Right lobe of liver (tissue), 6 donors: ENCODE measurements around the gene DIP2C. TPM values are rescaled to one million over a fixed set of nuclear protein-coding genes. Genes with fewer than 3 reads are reported as not detected.

Source experiments
- ATAC-seq, 4 donors: fragments of 200-7000 bp; cut with Tn5 transposase; one replicate each; pipeline ENCODE4 v1.9.1; 2020; ENCODE audit warnings: mild to moderate bottlenecking in 4 of 4, moderate library complexity in 4 of 4
- DNase-seq, 3 donors: peaks; one replicate each; pipeline ENCODE4 v3.0.0-alpha.2; 2020
- H3K27ac ChIP-seq, 3 donors: fragments of 200-600 bp; one replicate each; pipeline ENCODE4 v1.8.0; 2022
- H3K27me3 ChIP-seq, 2 donors: fragments of 200-600 bp; one replicate each; pipeline ENCODE4 v1.8.0; 2022
- H3K36me3 ChIP-seq, 4 donors: fragments of 200-600 bp; sonication (generic) in 1 of 4; one replicate each; pipeline versions ENCODE4 v1.5.1 to v1.8.0; 2017 to 2022; ENCODE audit warnings: control low read depth in 1 of 4
- H3K4me1 ChIP-seq, 4 donors: fragments of 200-600 bp; sonication (generic) in 1 of 4; one replicate each; pipeline versions ENCODE4 v1.5.1 to v1.8.0; 2017 to 2022; ENCODE audit warnings: control low read depth in 1 of 4
- H3K4me3 ChIP-seq, 3 donors: fragments of 200-600 bp; one replicate each; pipeline ENCODE4 v1.8.0; 2022
- H3K9me3 ChIP-seq, 4 donors: fragments of 200-600 bp; sonication (generic) in 1 of 4; one replicate each; pipeline versions ENCODE4 v1.5.1 to v1.8.0; 2017 to 2022; ENCODE audit warnings: control low read depth in 1 of 4
- POLR2A ChIP-seq: fragments of 450-650 bp; IDR thresholded peaks from one replicate; pipeline ENCODE4 v1.6.1; 2017; ENCODE audit warnings: antibody characterized with exemption, mild to moderate bottlenecking
- WGBS: methylation state at CpG from one replicate; pipeline ENCODE4 v1.1.6; 2018; ENCODE audit warnings: low coverage, low lambda C conversion rate; ENCODE audit not compliant: insufficient coverage; ENCODE audit errors: missing lambda C conversion rate; 5-methylcytosine and 5-hydroxymethylcytosine counted together
- intact Hi-C, 2 donors: fragments of 100-400 bp; cut with DNase I; formaldehyde crosslinking; loops; one replicate each; pipeline versions ENCODE4 v1.11.2 to v1.14.1; 2022
- total RNA-seq, 6 experiments: library from RNA; depleted of rRNA in 2 of 6; stranded (reverse); fragments of >200 nt in 2 of 6; fragmentation: NEBNext Ultra II Directional in 3 of 6; extraction: Animal tissue kit (Norgen Biotek cat#: 25700) in 3 of 6; gene quantifications; one replicate each; pipeline versions ENCODE4 v1.1.0 to v1.2.4, GENCODE V29; 2016 to 2023
- TF ChIP-seq, protein P1 (sequence below), 4 donors: fragments of 200-600 bp in 3 of 4; fragments of 450-650 bp in 1 of 4; IDR thresholded peaks; one replicate each; pipeline versions ENCODE4 v1.5.1 to v1.8.0; 2016 to 2022; ENCODE audit warnings: antibody characterized with exemption in 4 of 4, mild to moderate bottlenecking in 2 of 4
- donor health status: DM: no; HTN: yes; CAD: no.
- donor health status: DM: no; HTN: no; CAD: no.
- donor health status: DM: no; HTN: no; CAD: no.
- donor health status: DM: no; HTN: yes; CAD: no.
- donor health status: DM: no; HTN: yes; CAD: no.

The DIP2C gene
- total RNA-seq, 6 experiments from 2014 or later, result 8.0 to 13.5 (median 11.7) TPM

DNA sequence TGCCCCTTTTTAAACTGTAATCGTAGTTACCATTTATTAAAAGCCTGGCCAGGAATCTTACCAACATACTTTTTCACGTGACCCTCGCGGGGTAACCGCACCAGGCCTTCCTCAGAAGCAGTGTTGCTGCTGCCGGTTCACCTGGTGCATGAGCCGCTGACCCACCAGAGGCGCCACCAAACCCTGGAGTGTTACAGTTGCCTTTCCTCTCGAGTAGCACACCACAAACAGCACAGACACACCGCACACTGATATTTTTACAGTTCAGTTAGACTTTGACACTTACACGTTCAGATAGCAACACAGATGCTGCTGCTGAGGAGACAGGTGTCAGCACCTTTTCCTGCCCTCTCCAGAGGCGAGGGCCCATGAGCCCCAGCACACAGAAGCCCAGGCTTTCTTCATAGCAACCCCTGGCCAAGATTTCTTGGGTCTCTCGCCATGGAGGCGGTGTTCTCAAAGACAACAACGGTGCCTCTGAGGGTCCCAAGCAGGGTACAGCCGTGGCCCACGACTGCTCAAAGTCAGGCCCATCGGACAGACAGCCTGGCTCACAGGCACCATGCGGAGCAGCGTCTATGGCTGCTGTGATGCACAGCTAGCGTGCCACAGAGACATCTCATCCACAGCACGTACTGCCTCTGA, 123.1 kb downstream of the DIP2C start:
- Histone ChIP-seq H3K27me3 (no peaks in the 10 kb centered on the region), H3K4me3 (no peak overlapping the region), H3K36me3 (no peaks in the 10 kb centered on the region), H3K9me3 (no peaks in the 10 kb centered on the region), H3K27ac (no peak overlapping the region), H3K4me1 (no peaks in the 10 kb centered on the region)
- no peak for ATAC-seq
- intact Hi-C loops, result no loop called here
- TF ChIP-seq, protein P1, sequence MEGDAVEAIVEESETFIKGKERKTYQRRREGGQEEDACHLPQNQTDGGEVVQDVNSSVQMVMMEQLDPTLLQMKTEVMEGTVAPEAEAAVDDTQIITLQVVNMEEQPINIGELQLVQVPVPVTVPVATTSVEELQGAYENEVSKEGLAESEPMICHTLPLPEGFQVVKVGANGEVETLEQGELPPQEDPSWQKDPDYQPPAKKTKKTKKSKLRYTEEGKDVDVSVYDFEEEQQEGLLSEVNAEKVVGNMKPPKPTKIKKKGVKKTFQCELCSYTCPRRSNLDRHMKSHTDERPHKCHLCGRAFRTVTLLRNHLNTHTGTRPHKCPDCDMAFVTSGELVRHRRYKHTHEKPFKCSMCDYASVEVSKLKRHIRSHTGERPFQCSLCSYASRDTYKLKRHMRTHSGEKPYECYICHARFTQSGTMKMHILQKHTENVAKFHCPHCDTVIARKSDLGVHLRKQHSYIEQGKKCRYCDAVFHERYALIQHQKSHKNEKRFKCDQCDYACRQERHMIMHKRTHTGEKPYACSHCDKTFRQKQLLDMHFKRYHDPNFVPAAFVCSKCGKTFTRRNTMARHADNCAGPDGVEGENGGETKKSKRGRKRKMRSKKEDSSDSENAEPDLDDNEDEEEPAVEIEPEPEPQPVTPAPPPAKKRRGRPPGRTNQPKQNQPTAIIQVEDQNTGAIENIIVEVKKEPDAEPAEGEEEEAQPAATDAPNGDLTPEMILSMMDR (IDR thresholded peaks at IDR 0.05), result no peak
- TF ChIP-seq POLR2A, result no peak
- 80% methylated on average over 8 of the region's 22 CpGs for WGBS
- no peak for DNase-seq

DNA sequence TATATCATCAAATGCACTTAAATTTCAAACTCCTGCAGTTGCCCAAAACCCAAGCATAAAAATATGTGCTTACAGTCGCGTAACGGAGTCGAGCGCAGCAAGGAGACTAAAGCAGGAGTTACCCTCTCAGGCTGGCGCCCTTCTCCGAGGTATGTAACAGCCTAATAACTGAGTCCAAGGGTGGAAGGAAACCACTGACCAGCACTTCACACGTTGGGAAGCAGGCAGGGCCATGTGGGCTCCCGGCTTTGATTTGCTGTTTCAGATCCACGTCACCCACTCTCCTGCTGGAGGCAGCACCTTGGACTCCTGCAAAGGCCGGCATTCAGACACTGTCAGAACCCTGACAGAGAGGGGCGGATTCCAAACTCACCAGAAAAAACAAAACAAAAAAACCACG, 123.8 kb downstream of the DIP2C start:
- no peak for TF ChIP-seq POLR2A
- TF ChIP-seq, protein P1 (IDR thresholded peaks at IDR 0.05), result no peak
- intact Hi-C loops, result no loop called here
- no peak for DNase-seq

DNA sequence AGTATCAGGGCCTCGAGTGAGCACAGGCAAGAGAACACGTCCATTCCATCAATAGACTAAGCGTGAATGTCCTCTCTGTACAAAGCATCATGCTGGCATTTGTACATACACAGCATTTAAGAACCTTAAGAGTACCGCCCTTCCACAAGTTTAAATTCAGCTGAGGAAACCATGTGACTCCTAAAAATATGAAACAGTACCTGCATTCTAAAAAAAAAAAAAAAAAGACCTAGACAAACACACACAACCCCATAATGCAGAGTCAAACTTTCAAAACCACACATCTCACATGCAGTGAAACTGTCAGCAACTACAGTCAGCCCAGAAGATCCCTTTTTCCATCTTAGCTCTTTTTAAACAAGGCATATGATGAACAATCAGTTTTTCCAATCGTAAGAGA, 124.3 kb downstream of the DIP2C start:
- Histone ChIP-seq H3K36me3 (no peaks in the 10 kb centered on the region), H3K9me3 (no peaks in the 10 kb centered on the region), H3K27ac (no peak overlapping the region), H3K27me3 (no peaks in the 10 kb centered on the region), H3K4me3 (no peak overlapping the region), H3K4me1 (peaks cover 0 to 4% (median 0%) of the 10 kb centered on the region in 4 donors)
- no peak for TF ChIP-seq POLR2A
- TF ChIP-seq, protein P1 (IDR thresholded peaks at IDR 0.05), result no peak
- DNase-seq, result no peak
- no peak for ATAC-seq
- WGBS, result 78% methylated on average over 5 of the region's 5 CpGs
- intact Hi-C loops, result no loop called here

More for the DNA sequence above, 123.8 kb downstream of the DIP2C start:
- H3K4me1 ChIP-seq, result no peaks in the 10 kb centered on the region
- no peaks in the 10 kb centered on the region for H3K9me3 ChIP-seq
- H3K36me3 ChIP-seq, result no peaks in the 10 kb centered on the region
- H3K27me3 ChIP-seq, result no peaks in the 10 kb centered on the region
- WGBS, result 88% methylated on average over 10 of the region's 13 CpGs
- H3K4me3 ChIP-seq, result no peak overlapping the region
- ATAC-seq, result no peak
- H3K27ac ChIP-seq, result no peak overlapping the region

DNA sequence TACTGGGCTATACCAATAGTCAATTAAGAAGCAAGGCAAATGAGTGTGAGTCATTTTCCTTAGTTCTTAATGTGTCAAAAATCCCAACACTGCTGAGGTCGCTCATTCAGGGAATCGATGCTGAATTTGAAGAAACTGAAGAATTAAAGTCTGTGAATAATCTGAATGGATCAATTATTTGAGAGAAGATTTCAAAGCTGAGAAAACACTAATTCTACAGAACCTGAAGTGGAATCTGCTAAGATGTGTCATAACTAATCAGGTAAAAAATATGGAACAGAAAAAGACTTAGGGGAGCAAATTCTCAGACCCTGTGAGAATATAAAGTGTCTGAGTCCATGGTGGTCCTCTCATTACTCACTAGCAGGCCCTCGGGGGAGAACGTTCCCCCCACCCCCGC, 125.6 kb downstream of the DIP2C start:
- Histone ChIP-seq H3K4me3 (no peak overlapping the region), H3K27ac (no peak overlapping the region), H3K9me3 (no peaks in the 10 kb centered on the region), H3K4me1 (peaks cover 0 to 5% (median 0%) of the 10 kb centered on the region in 4 donors), H3K27me3 (no peaks in the 10 kb centered on the region), H3K36me3 (no peaks in the 10 kb centered on the region)
- intact Hi-C loops, result no loop called here
- ATAC-seq (no peak), DNase-seq (no peak)
- TF ChIP-seq POLR2A, result no peak
- TF ChIP-seq, protein P1 (IDR thresholded peaks at IDR 0.05), result no peak
- WGBS, result 95% methylated on average over 5 of the region's 5 CpGs
